ENCODE data around the gene ING5. TPM values are rescaled to one million over a fixed set of nuclear protein-coding genes. Genes with fewer than 3 reads are reported as not detected.

ING5 gene
- total RNA-seq, 2 donors from 2014 or later = 21.9 to 32.7 TPM

GRCh38 chr2:241748468-241749256 lies 46.8 kb downstream of the ING5 start:
- no peak for DNase-seq (ENCODE audit: low spot score)
- H3K4me1 ChIP-seq = no peaks in the 10 kb centered on the region
- H3K36me3 ChIP-seq = peaks cover 28% of the 10 kb centered on the region
- no peak for TF ChIP-seq CTCF (IDR thresholded peaks at IDR 0.05)
- no peaks in the 10 kb centered on the region for H3K9me3 ChIP-seq
- no peak overlapping the region for H3K4me3 ChIP-seq
- H3K27ac ChIP-seq = no peak overlapping the region
- no peaks in the 10 kb centered on the region for H3K27me3 ChIP-seq

- Histone ChIP-seq H3K4me1 (no peaks in the 10 kb centered on the region), H3K36me3 (peaks cover 32% of the 10 kb centered on the region), H3K9me3 (no peaks in the 10 kb centered on the region), H3K27ac (no peak overlapping the region), H3K27me3 (no peaks in the 10 kb centered on the region), H3K4me3 (no peak overlapping the region)
- TF ChIP-seq CTCF (IDR thresholded peaks at IDR 0.05) = no peak
- no peak for DNase-seq (ENCODE audit: low spot score)
Observed at GRCh38 chr2:241750076-241750840, 48.4 kb downstream of the ING5 start.

DNA sequence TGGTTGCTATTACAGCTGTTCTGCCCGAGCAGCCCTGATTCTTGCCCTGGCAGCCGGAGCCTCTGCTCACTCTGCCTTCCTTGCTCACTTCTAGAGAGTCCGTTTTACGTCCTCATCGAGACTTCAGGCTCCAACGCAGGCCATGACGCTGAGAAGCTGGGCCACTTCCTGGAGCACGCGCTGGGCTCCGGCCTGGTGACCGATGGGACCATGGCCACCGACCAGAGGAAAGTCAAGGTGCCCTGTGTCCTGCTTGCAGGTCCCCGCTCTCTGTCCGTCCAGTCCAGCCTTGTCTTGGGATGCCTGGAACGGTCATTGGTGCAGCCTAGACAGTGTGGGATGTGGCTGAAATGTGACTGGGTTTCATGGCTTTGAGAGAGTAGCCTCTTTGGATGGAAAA lies 49.3 kb downstream of the ING5 start:
- TF ChIP-seq CTCF (IDR thresholded peaks at IDR 0.05) = no peak
- DNase-seq (ENCODE audit: low spot score) = no peak
- no peaks in the 10 kb centered on the region for H3K4me1 ChIP-seq
- no peaks in the 10 kb centered on the region for H3K9me3 ChIP-seq
- no peak overlapping the region for H3K4me3 ChIP-seq
- peaks cover 35% of the 10 kb centered on the region for H3K36me3 ChIP-seq
- H3K27ac ChIP-seq = no peak overlapping the region
- no peaks in the 10 kb centered on the region for H3K27me3 ChIP-seq

GRCh38 chr2:241751776-241752175 lies 49.9 kb downstream of the ING5 start:
- Histone ChIP-seq H3K4me1 (no peaks in the 10 kb centered on the region), H3K36me3 (peaks cover 41% of the 10 kb centered on the region), H3K27me3 (no peaks in the 10 kb centered on the region), H3K9me3 (no peaks in the 10 kb centered on the region), H3K27ac (no peak overlapping the region), H3K4me3 (no peak overlapping the region)
- no peak for DNase-seq (ENCODE audit: low spot score)
- no peak for TF ChIP-seq CTCF (IDR thresholded peaks at IDR 0.05)

GRCh38 chr2:241752253-241752652 lies 50.4 kb downstream of the ING5 start:
- Histone ChIP-seq H3K27me3 (no peaks in the 10 kb centered on the region), H3K4me3 (no peak overlapping the region), H3K36me3 (peaks cover 44% of the 10 kb centered on the region), H3K27ac (no peak overlapping the region), H3K9me3 (no peaks in the 10 kb centered on the region), H3K4me1 (no peaks in the 10 kb centered on the region)
- DNase-seq (ENCODE audit: low spot score) = no peak
- no peak for TF ChIP-seq CTCF (IDR thresholded peaks at IDR 0.05)
